Breast epithelium (tissue), 3 donors: ENCODE data around the gene BBOF1.

Source experiments
- CTCF ChIP-seq, 3 donors: fragments of 450-650 bp; IDR thresholded peaks; one replicate each; pipeline ENCODE4 v1.5.1; 2016 to 2017; ENCODE audit warnings: antibody characterized with exemption in 3 of 3, mild to moderate bottlenecking in 3 of 3, moderate library complexity in 3 of 3
- POLR2A ChIP-seq: fragments of 450-650 bp; IDR thresholded peaks from one replicate; pipeline ENCODE4 v1.6.1; 2016; ENCODE audit warnings: antibody characterized with exemption, mild to moderate bottlenecking, moderate library complexity
- POLR2AphosphoS5 ChIP-seq, 3 donors: sonication (generic); formaldehyde crosslinking; IDR thresholded peaks; one replicate each; pipeline ENCODE4 v1.6.1; 2017; ENCODE audit warnings: antibody characterized with exemption in 3 of 3

GRCh38 chr14:74014299-74014698 lies 4.8 kb upstream of the BBOF1 start:
- TF ChIP-seq POLR2A (no peak), CTCF (IDR thresholded peaks at IDR 0.05) (no peak), POLR2AphosphoS5 (IDR thresholded peaks at IDR 0.05) (no peak)
